Lung microvascular endothelial cell (primary cell): ENCODE measurements around the gene RNF223. TPM values are rescaled to one million over a fixed set of nuclear protein-coding genes. Genes with fewer than 3 reads are reported as not detected.
"Not testable (repeated sequence)": the region's sequence is repeated elsewhere in the genome, so short reads cannot be mapped to it uniquely, and the experiment has no call there.

Experiments used
- DNase-seq, 2 donors: peaks; one replicate each; pipeline versions ENCODE4 v3.0.0 to v3.0.0-alpha.2; 2010; ENCODE audit warnings: low read depth in 2 of 2
- total RNA-seq: library from RNA; depleted of rRNA; stranded (reverse); fragments of >200 nt; gene quantifications from 2 replicates; pipeline ENCODE4 v1.2.1, GENCODE V29; 2014

Gene RNF223
- total RNA-seq, 1 donor from 2014 or later: not detected

- DNase-seq: peak in 1 of 2 donors; percentile 20
Observed at GRCh38 chr1:1109743-1110142, 35.6 kb upstream of the RNF223 start.

- DNase-seq: no peak
Observed at GRCh38 chr1:1106510-1107221, 32.6 kb upstream of the RNF223 start.

- not testable (repeated sequence) for DNase-seq
Observed at GRCh38 chr1:1104152-1104551, 30.0 kb upstream of the RNF223 start.

- DNase-seq: no peak
Observed at GRCh38 chr1:1101503-1101902, 27.4 kb upstream of the RNF223 start.

- no peak for DNase-seq
Observed at GRCh38 chr1:1100296-1100695, 26.2 kb upstream of the RNF223 start.

GRCh38 chr1:1099506-1100183 is 25.5 kb upstream of the RNF223 start:
- no peak for DNase-seq

GRCh38 chr1:1098681-1099421 is 24.7 kb upstream of the RNF223 start:
- no peak for DNase-seq

- not testable (repeated sequence) for DNase-seq
Observed at GRCh38 chr1:1096136-1096535, 22.0 kb upstream of the RNF223 start.

GRCh38 chr1:1094981-1095380 is 20.9 kb upstream of the RNF223 start:
- no peak for DNase-seq

- peak in 1 of 2 donors; percentile 23 for DNase-seq
Observed at GRCh38 chr1:1093610-1093943, 19.5 kb upstream of the RNF223 start.

GRCh38 chr1:1092894-1093609 is 18.9 kb upstream of the RNF223 start:
- DNase-seq: no peak

- DNase-seq: no peak
Observed at GRCh38 chr1:1092149-1092855, 18.2 kb upstream of the RNF223 start.

GRCh38 chr1:1091344-1092148 is 17.4 kb upstream of the RNF223 start:
- DNase-seq: no peak

GRCh38 chr1:1090424-1091343 is 16.6 kb upstream of the RNF223 start:
- DNase-seq: no peak

GRCh38 chr1:1089731-1090423 is 15.8 kb upstream of the RNF223 start:
- no peak for DNase-seq

GRCh38 chr1:1088801-1089680 is 14.9 kb upstream of the RNF223 start:
- DNase-seq: no peak

- DNase-seq: no peak
Observed at GRCh38 chr1:1088029-1088800, 14.1 kb upstream of the RNF223 start.
